Endothelial cell of umbilical vein (primary cell): ENCODE data around the gene DDX24. TPM values are rescaled to one million over a fixed set of nuclear protein-coding genes. Genes with fewer than 3 reads are reported as not detected.

Experiments
- BruUV-seq: library from RNA; stranded (reverse); fragments of 400-500 nt; replicated peaks from 2 replicates; lab custom pipeline; 2021; lab: Mats Ljungman, UMichigan
- CTCF ChIA-PET: fragments of 300-600, 350-600 bp; sonication (Branson Sonifier 250); formaldehyde crosslinking; loops from one replicate; lab custom pipeline; 2021; ENCODE audit warnings: antibody characterized with exemption, inconsistent platforms; lab: Charles Lee
- POLR2A ChIA-PET: fragments of 300-600, 350-600 bp; sonication (Branson Sonifier 250); formaldehyde crosslinking; loops from one replicate; lab custom pipeline; 2021; ENCODE audit warnings: antibody characterized with exemption, inconsistent platforms; lab: Charles Lee
- DNase-seq: peaks from one replicate; pipeline ENCODE4 v3.0.0-alpha.2; 2011; ENCODE audit warnings: low read depth, low spot score
- FAIRE-seq: peaks from 2 replicates; lab custom pipeline; 2011; peaks lifted over from hg19 to GRCh38; lab: Jason Lieb, UNC
- H2AFZ ChIP-seq: 2 replicates; pipeline ENCODE4 v1.6.0; 2012; ENCODE audit warnings: low read depth, low read length, control low read depth, inconsistent platforms
- H3K27ac ChIP-seq: 2 replicates; pipeline ENCODE4 v1.5.1; 2011; ENCODE audit warnings: low read depth, mild to moderate bottlenecking, control low read depth, low read length, moderate library complexity; ENCODE audit not compliant: insufficient read depth
- H3K27me3 ChIP-seq, 2 experiments: 2 replicates each; pipeline versions ENCODE4 v1.6.0 to v1.6.1; 2011; ENCODE audit warnings: low read length in 2 of 2, mixed read lengths in 1 of 2; ENCODE audit not compliant: control insufficient read depth in 2 of 2, insufficient read depth in 2 of 2
- H3K36me3 ChIP-seq, 2 experiments: 2 replicates in 1 of 2; 3 replicates in 1 of 2; pipeline ENCODE4 v1.5.1; 2011; ENCODE audit warnings: low read length in 2 of 2, mild to moderate bottlenecking in 1 of 2, moderate library complexity in 1 of 2; ENCODE audit not compliant: control insufficient read depth in 2 of 2, insufficient read depth in 2 of 2; ENCODE audit errors: extremely low read depth in 1 of 2
- H3K4me1 ChIP-seq: 3 replicates; pipeline ENCODE4 v1.5.1; 2011; ENCODE audit warnings: mild to moderate bottlenecking, low read length; ENCODE audit not compliant: control insufficient read depth, insufficient read depth; ENCODE audit errors: extremely low read depth
- H3K4me2 ChIP-seq: 2 replicates; pipeline ENCODE4 v1.6.1; 2011; ENCODE audit warnings: low read length, control low read depth, mixed read lengths; ENCODE audit not compliant: insufficient read depth
- H3K4me3 ChIP-seq, 3 experiments: fragments of 200-600 bp in 1 of 3; sonication (generic), shearing (Covaris generic) in 1 of 3; replicated peaks in 1 of 3; 2 replicates each; pipeline ENCODE4 v1.5.1; 2011 to 2016; ENCODE audit warnings: control low read depth in 3 of 3, low read length in 3 of 3, mild to moderate bottlenecking in 2 of 3, inconsistent platforms in 1 of 3, low read depth in 1 of 3, moderate library complexity in 1 of 3; ENCODE audit not compliant: insufficient read depth in 1 of 3
- H3K79me2 ChIP-seq: 2 replicates; pipeline ENCODE4 v1.6.0; 2012; ENCODE audit warnings: low read length, inconsistent platforms; ENCODE audit not compliant: control insufficient read depth, insufficient read depth
- H3K9ac ChIP-seq: replicated peaks from 2 replicates; pipeline ENCODE3; 2011; ENCODE audit warnings: low read length, control low read depth; ENCODE audit not compliant: insufficient read depth; ENCODE audit errors: extremely low read depth
- H3K9me1 ChIP-seq: replicated peaks from 3 replicates; pipeline ENCODE4 v1.6.0; 2011; ENCODE audit warnings: mild to moderate bottlenecking, low read length; ENCODE audit not compliant: control insufficient read depth, insufficient read depth; ENCODE audit errors: extremely low read depth
- H3K9me3 ChIP-seq: replicated peaks from 2 replicates; pipeline ENCODE4 v1.5.1; 2012; ENCODE audit warnings: low read length, inconsistent platforms; ENCODE audit not compliant: control insufficient read depth, insufficient read depth
- H4K20me1 ChIP-seq: replicated peaks from 2 replicates; pipeline ENCODE3; 2011; ENCODE audit warnings: mild to moderate bottlenecking, low read length; ENCODE audit not compliant: control insufficient read depth, insufficient read depth; ENCODE audit errors: extremely low read depth
- EZH2 ChIP-seq: IDR thresholded peaks from 2 replicates; pipeline ENCODE4 v1.6.1; 2012; ENCODE audit warnings: borderline replicate concordance, low read depth, mild to moderate bottlenecking, moderate library complexity, low read length, inconsistent platforms; ENCODE audit not compliant: severe bottlenecking
- FOS ChIP-seq: IDR thresholded peaks from 2 replicates; pipeline ENCODE4 v1.6.1; 2011; ENCODE audit warnings: mild to moderate bottlenecking, low read length, moderate library complexity, borderline replicate concordance; ENCODE audit not compliant: insufficient read depth
- GATA2 ChIP-seq: IDR thresholded peaks from 2 replicates; pipeline ENCODE4 v1.7.0; 2011; ENCODE audit warnings: low read depth, mild to moderate bottlenecking, moderate library complexity, mixed read lengths, low read length; ENCODE audit not compliant: insufficient read length, insufficient read depth
- JUN ChIP-seq: IDR thresholded peaks from 2 replicates; pipeline ENCODE4 v1.6.1; 2011; ENCODE audit warnings: borderline replicate concordance, low read depth; ENCODE audit not compliant: insufficient read length, insufficient read depth
- MAX ChIP-seq: IDR thresholded peaks from 2 replicates; pipeline ENCODE4 v1.6.1; 2011; ENCODE audit not compliant: insufficient read depth, insufficient read length
- MYC ChIP-seq: IDR thresholded peaks from one replicate; pipeline ENCODE4 v1.6.1; 2011; ENCODE audit warnings: mild to moderate bottlenecking, low read depth, low read length
- POLR2A ChIP-seq: IDR thresholded peaks from 2 replicates; pipeline ENCODE4 v1.6.1; 2012; ENCODE audit warnings: low read depth, mild to moderate bottlenecking, control low read depth, low read length
- POLR2AphosphoS5 ChIP-seq: IDR thresholded peaks from 2 replicates; pipeline ENCODE4 v1.6.1; 2012; ENCODE audit warnings: low read depth, mild to moderate bottlenecking, control low read depth, low read length, moderate library complexity; ENCODE audit not compliant: insufficient read depth
- dilution Hi-C: fragments of 300-500 bp; cut with MboI; formaldehyde crosslinking; loops from one replicate; pipeline ENCODE4 v1.15.0; 2019; ENCODE audit warnings: low sequenced_read_pairs; ENCODE audit not compliant: extremely low pct_ligation_motif_present
- intact Hi-C: fragments of 100-400 bp; cut with micrococcal nuclease; formaldehyde crosslinking; loops from one replicate; pipeline ENCODE4 v1.10.0; 2022
- polyA plus RNA-seq, 4 experiments: library from polyadenylated mRNA; depleted of rRNA in 3 of 4; stranded (reverse) in 3 of 4; unstranded in 1 of 4; fragments of >200 nt; gene quantifications; 2 replicates each; pipeline versions ENCODE4 v1.2.1 to v1.2.3, GENCODE V29; 2011 to 2012; ENCODE audit warnings: missing spikeins in 1 of 4
- total RNA-seq: library from RNA; stranded (reverse); gene quantifications from 2 replicates; pipeline ENCODE4 v1.2.3, GENCODE V29; 2021
- TF ChIP-seq, protein P1 (sequence below), 2 donors: IDR thresholded peaks; 1 replicate in 1 of 2; 2 replicates in 1 of 2; pipeline ENCODE4 v1.5.1; 2011; ENCODE audit warnings: low read length in 2 of 2, mild to moderate bottlenecking in 2 of 2, moderate library complexity in 2 of 2, control low read depth in 1 of 2, inconsistent platforms in 1 of 2, low read depth in 1 of 2; ENCODE audit not compliant: insufficient read depth in 1 of 2; ENCODE audit errors: extremely low read depth in 1 of 2

DDX24 gene
- total and polyA plus RNA-seq, 2 donors (not counting 3 experiments of a cell fraction or from before 2014, with no cell fraction given), result 88.3 to 141 TPM

DNA sequence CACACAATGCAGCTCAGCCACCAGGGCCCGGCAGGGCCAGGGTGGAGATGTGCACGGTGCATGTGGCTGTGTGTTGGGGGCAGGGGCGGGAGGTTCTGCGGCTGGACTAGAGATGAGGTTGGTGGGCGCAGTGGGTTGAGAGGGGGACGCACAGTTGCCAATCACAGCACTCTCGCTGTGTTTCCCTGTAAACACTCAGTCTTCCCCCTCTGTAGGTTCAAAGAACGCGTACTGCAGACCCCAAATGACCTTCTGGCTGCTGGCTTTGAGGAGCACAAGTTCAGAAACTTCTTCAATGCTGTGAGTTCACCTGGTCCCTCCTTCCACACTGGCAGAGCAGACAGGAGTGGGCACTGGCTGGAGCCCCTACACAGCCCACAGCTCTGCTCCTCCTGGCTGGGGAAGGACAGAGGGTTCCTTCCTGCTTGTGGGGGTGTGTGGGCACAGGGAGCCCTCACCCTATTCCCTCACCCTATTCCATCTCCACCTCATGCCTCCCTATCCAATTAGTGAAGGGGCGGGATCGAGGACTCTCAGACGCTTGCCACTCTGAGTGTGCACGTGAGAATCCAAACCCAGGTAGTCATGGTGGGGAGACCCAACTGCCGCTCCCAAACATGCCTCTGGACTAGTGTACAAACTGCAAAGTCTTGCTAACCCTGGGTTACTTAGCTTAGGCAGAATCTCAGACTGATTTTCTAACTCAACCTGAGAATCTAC is 37.1 kb downstream of the DDX24 start:
- Histone ChIP-seq H3K27me3 (no peaks in the 10 kb centered on the region), H3K36me3 (peaks cover 6 to 8% of the 10 kb centered on the region in 2 experiments), H3K4me1 (no peaks in the 10 kb centered on the region), H3K27ac (no peak overlapping the region), H3K9ac (no peak overlapping the region), H2AFZ (no peak overlapping the region), H3K79me2 (no peaks in the 10 kb centered on the region), H3K9me1 (no peaks in the 10 kb centered on the region), H3K4me2 (no peak overlapping the region), H3K4me3 (no peak overlapping the region), H4K20me1 (no peaks in the 10 kb centered on the region), H3K9me3 (no peaks in the 10 kb centered on the region)
- intact Hi-C loops (no loop called here), dilution Hi-C loops (no loop called here)
- DNase-seq (no peak), FAIRE-seq (no peak)
- CTCF ChIA-PET, result interaction anchor here (1.0 to 2.8 kb wide), 4 partner anchors 10 to 93 kb away, joined by 3 to 19 read pairs (median 8); no protein-coding TSS in a partner anchor
- TF ChIP-seq, protein P1, sequence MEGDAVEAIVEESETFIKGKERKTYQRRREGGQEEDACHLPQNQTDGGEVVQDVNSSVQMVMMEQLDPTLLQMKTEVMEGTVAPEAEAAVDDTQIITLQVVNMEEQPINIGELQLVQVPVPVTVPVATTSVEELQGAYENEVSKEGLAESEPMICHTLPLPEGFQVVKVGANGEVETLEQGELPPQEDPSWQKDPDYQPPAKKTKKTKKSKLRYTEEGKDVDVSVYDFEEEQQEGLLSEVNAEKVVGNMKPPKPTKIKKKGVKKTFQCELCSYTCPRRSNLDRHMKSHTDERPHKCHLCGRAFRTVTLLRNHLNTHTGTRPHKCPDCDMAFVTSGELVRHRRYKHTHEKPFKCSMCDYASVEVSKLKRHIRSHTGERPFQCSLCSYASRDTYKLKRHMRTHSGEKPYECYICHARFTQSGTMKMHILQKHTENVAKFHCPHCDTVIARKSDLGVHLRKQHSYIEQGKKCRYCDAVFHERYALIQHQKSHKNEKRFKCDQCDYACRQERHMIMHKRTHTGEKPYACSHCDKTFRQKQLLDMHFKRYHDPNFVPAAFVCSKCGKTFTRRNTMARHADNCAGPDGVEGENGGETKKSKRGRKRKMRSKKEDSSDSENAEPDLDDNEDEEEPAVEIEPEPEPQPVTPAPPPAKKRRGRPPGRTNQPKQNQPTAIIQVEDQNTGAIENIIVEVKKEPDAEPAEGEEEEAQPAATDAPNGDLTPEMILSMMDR (IDR thresholded peaks at IDR 0.05; ENCODE audit: extremely low read depth in 1 of 2, insufficient read depth in 1 of 2, low read depth in 1 of 2, low read length in 2 of 2), result no peak
- no peak for TF ChIP-seq MAX
- no peak for TF ChIP-seq FOS
- TF ChIP-seq POLR2AphosphoS5, result no peak
- TF ChIP-seq EZH2, result no peak
- TF ChIP-seq JUN, result no peak
- no peak for TF ChIP-seq GATA2
- no peak for TF ChIP-seq POLR2A
- TF ChIP-seq MYC, result no peak
- POLR2A ChIA-PET, result no interaction called here
- BruUV-seq, result no TSS peak
